ENCODE data around the gene DENND1A.

The DENND1A gene

GRCh38 chr9:123445981-123446610 lies 483.8 kb downstream of the DENND1A start:
- H3K4me3 ChIP-seq (ENCODE audit: low read depth, low read length): no peak overlapping the region
- DNase-seq (ENCODE audit: low read depth): no peak
- in situ Hi-C loops (cut with HindIII; ENCODE audit: low sequenced_read_pairs): no loop called here
- TF ChIP-seq CTCF (IDR thresholded peaks at IDR 0.05; ENCODE audit: low read depth, low read length, missing control alignments): no peak

GRCh38 chr9:123445116-123445515 lies 484.8 kb downstream of the DENND1A start:
- no peak for DNase-seq (ENCODE audit: low read depth)
- TF ChIP-seq CTCF (IDR thresholded peaks at IDR 0.05; ENCODE audit: low read depth, low read length, missing control alignments): no peak
- in situ Hi-C loops (cut with HindIII; ENCODE audit: low sequenced_read_pairs): no loop called here
- H3K4me3 ChIP-seq (ENCODE audit: low read depth, low read length): no peak overlapping the region

GRCh38 chr9:123441769-123442168 lies 488.2 kb downstream of the DENND1A start:
- no peak for DNase-seq (ENCODE audit: low read depth)
- no peak for TF ChIP-seq CTCF (IDR thresholded peaks at IDR 0.05; ENCODE audit: low read depth, low read length, missing control alignments)
- H3K4me3 ChIP-seq (ENCODE audit: low read depth, low read length): no peak overlapping the region
- in situ Hi-C loops (cut with HindIII; ENCODE audit: low sequenced_read_pairs): no loop called here

- no peak overlapping the region for H3K4me3 ChIP-seq (ENCODE audit: low read depth, low read length)
- no peak for TF ChIP-seq CTCF (IDR thresholded peaks at IDR 0.05; ENCODE audit: low read depth, low read length, missing control alignments)
- in situ Hi-C loops (cut with HindIII; ENCODE audit: low sequenced_read_pairs): no loop called here
- no peak for DNase-seq (ENCODE audit: low read depth)
These were observed 489.7 kb downstream of the DENND1A start for GRCh38 chr9:123440256-123440655.

GRCh38 chr9:123438821-123439220 lies 491.1 kb downstream of the DENND1A start:
- in situ Hi-C loops (cut with HindIII; ENCODE audit: low sequenced_read_pairs): no loop called here
- no peak for DNase-seq (ENCODE audit: low read depth)
- TF ChIP-seq CTCF (IDR thresholded peaks at IDR 0.05; ENCODE audit: low read depth, low read length, missing control alignments): no peak

GRCh38 chr9:123438321-123438720 lies 491.6 kb downstream of the DENND1A start:
- no peak for TF ChIP-seq CTCF (IDR thresholded peaks at IDR 0.05; ENCODE audit: low read depth, low read length, missing control alignments)
- in situ Hi-C loops (cut with HindIII; ENCODE audit: low sequenced_read_pairs): no loop called here
- no peak for DNase-seq (ENCODE audit: low read depth)
- no peak overlapping the region for H3K4me3 ChIP-seq (ENCODE audit: low read depth, low read length)

More at GRCh38 chr9:123438821-123439220, 491.1 kb downstream of the DENND1A start:
- no peak overlapping the region for H3K4me3 ChIP-seq (ENCODE audit: low read depth, low read length)
